ENCODE measurements around the gene MYOF. TPM values are rescaled to one million over a fixed set of nuclear protein-coding genes. Genes with fewer than 3 reads are reported as not detected.
A peak's percentile ranks its signal among the peaks of the same experiment; 100 is the strongest.
"Not testable (repeated sequence)": the region's sequence is repeated elsewhere in the genome, so short reads cannot be mapped to it uniquely, and the experiment has no call there.

The MYOF gene
- total RNA-seq, 6 experiments from 2014 or later, result 401 to 553 (median 530) TPM

DNA sequence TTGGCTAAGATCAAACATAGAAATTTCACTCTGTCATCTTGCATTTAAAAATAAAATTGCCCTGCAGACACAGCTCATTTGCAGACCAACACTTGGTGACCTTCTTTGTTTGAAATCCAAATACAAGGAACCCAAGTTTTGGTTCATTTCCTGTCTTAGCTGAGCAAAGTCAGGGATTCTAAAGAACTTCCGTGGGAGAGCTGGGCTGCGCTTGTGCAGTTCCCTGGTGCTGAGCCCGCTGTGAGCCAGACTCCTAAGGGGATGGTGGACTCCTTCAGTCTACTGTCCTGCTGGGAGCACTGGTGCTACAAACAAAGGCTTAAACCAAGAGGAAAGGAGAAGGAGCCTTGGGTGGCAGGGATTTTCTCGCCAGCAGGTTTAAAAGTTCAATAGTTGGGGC, 60.0 kb downstream of the MYOF start:
- Mint-ChIP-seq H3K9me3 (no peaks in the 10 kb centered on the region), H3K4me1 (ENCODE audit: low read depth) (peaks cover 44% of the 10 kb centered on the region), H3K4me3 (peak overlapping the region; percentile 46; the same call in 1 of the 2 replicates), H3K27ac (peak overlapping the region; percentile 74), H3K27me3 (ENCODE audit: insufficient read depth) (peaks cover 3% of the 10 kb centered on the region), H3K36me3 (ENCODE audit: low read depth) (peaks cover 43% of the 10 kb centered on the region)
- TF ChIP-seq, protein P1, sequence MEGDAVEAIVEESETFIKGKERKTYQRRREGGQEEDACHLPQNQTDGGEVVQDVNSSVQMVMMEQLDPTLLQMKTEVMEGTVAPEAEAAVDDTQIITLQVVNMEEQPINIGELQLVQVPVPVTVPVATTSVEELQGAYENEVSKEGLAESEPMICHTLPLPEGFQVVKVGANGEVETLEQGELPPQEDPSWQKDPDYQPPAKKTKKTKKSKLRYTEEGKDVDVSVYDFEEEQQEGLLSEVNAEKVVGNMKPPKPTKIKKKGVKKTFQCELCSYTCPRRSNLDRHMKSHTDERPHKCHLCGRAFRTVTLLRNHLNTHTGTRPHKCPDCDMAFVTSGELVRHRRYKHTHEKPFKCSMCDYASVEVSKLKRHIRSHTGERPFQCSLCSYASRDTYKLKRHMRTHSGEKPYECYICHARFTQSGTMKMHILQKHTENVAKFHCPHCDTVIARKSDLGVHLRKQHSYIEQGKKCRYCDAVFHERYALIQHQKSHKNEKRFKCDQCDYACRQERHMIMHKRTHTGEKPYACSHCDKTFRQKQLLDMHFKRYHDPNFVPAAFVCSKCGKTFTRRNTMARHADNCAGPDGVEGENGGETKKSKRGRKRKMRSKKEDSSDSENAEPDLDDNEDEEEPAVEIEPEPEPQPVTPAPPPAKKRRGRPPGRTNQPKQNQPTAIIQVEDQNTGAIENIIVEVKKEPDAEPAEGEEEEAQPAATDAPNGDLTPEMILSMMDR (IDR thresholded peaks at IDR 0.05), result no peak
- no peak for DNase-seq

GRCh38 chr10:93420944-93421825, 60.9 kb downstream of the MYOF start:
- Mint-ChIP-seq H3K36me3 (ENCODE audit: low read depth) (peaks cover 49% of the 10 kb centered on the region), H3K27ac (peak overlapping the region; percentile 74), H3K27me3 (ENCODE audit: insufficient read depth) (peaks cover 4% of the 10 kb centered on the region), H3K4me3 (no peak overlapping the region), H3K4me1 (ENCODE audit: low read depth) (peaks cover 46% of the 10 kb centered on the region), H3K9me3 (no peaks in the 10 kb centered on the region)
- DNase-seq, result no peak
- TF ChIP-seq, protein P1 (IDR thresholded peaks at IDR 0.05), result no peak

GRCh38 chr10:93420091-93420490, 62.0 kb downstream of the MYOF start:
- peaks cover 15% of the 10 kb centered on the region for H3K27me3 Mint-ChIP-seq (ENCODE audit: insufficient read depth)
- DNase-seq, result no peak
- H3K4me3 Mint-ChIP-seq, result no peak overlapping the region
- no peaks in the 10 kb centered on the region for H3K9me3 Mint-ChIP-seq
- peaks cover 58% of the 10 kb centered on the region for H3K36me3 Mint-ChIP-seq (ENCODE audit: low read depth)
- TF ChIP-seq, protein P1 (IDR thresholded peaks at IDR 0.05), result no peak
- H3K4me1 Mint-ChIP-seq (ENCODE audit: low read depth), result peaks cover 56% of the 10 kb centered on the region
- H3K27ac Mint-ChIP-seq, result peak overlapping the region; percentile 68

GRCh38 chr10:93419016-93419415, 63.1 kb downstream of the MYOF start:
- peaks cover 50% of the 10 kb centered on the region for H3K4me1 Mint-ChIP-seq (ENCODE audit: low read depth)
- H3K36me3 Mint-ChIP-seq (ENCODE audit: low read depth), result peaks cover 56% of the 10 kb centered on the region
- not testable (repeated sequence) for H3K9me3 Mint-ChIP-seq, H3K4me3 Mint-ChIP-seq, H3K27ac Mint-ChIP-seq, DNase-seq
- H3K27me3 Mint-ChIP-seq (ENCODE audit: insufficient read depth), result peaks cover 14% of the 10 kb centered on the region

DNA sequence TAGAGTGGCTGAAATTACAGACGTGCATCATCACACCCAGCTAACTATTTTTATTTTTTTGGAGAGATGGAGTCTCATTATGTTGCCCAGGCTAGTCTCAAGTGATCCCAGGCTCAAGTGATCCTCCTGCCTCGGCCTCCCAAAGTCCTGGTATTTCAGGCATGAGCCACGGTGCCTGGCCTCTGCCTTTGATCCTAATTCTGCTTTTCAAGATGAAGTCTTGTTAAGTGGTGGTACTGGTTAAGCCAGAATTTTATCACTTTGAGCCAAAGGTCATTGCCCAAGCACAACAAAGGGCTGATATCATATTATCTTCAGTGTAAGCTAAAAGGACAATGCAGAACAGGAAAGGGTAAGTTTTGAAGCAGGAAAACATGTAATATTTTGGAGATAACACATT, 64.2 kb downstream of the MYOF start:
- H3K27ac Mint-ChIP-seq, result peak overlapping the region; percentile 72
- DNase-seq, result no peak
- H3K4me1 Mint-ChIP-seq (ENCODE audit: low read depth), result peaks cover 45% of the 10 kb centered on the region
- H3K4me3 Mint-ChIP-seq, result peak overlapping the region; percentile 38; the same call in 1 of the 2 replicates
- H3K27me3 Mint-ChIP-seq (ENCODE audit: insufficient read depth), result peaks cover 18% of the 10 kb centered on the region
- peaks cover 52% of the 10 kb centered on the region for H3K36me3 Mint-ChIP-seq (ENCODE audit: low read depth)
- TF ChIP-seq, protein P1 (IDR thresholded peaks at IDR 0.05), result no peak
- no peaks in the 10 kb centered on the region for H3K9me3 Mint-ChIP-seq

GRCh38 chr10:93417266-93417665, 64.9 kb downstream of the MYOF start:
- Mint-ChIP-seq H3K4me3 (no peak overlapping the region; the same call in 1 of the 2 replicates), H3K36me3 (ENCODE audit: low read depth) (peaks cover 57% of the 10 kb centered on the region), H3K9me3 (no peaks in the 10 kb centered on the region), H3K27me3 (ENCODE audit: insufficient read depth) (peaks cover 23% of the 10 kb centered on the region), H3K27ac (peak overlapping the region; percentile 72), H3K4me1 (ENCODE audit: low read depth) (peaks cover 48% of the 10 kb centered on the region)
- no peak for DNase-seq
- TF ChIP-seq, protein P1 (IDR thresholded peaks at IDR 0.05), result no peak

Data from HFFc6 (cell line).